ENCODE data around the gene GNAI1. TPM values are rescaled to one million over a fixed set of nuclear protein-coding genes. Genes with fewer than 3 reads are reported as not detected.
A peak's percentile ranks its signal among the peaks of the same experiment; 100 is the strongest.

The GNAI1 gene
- total and polyA plus RNA-seq, 4 donors, result 8.9 to 38.7 (median 20.9) TPM

- DNase-seq (ENCODE audit: low spot score), result no peak
- H3K27me3 ChIP-seq (ENCODE audit: control insufficient read depth in 4 of 4, insufficient read depth in 4 of 4, low read length in 3 of 4), result no peaks in the 10 kb centered on the region
- peak overlapping the region in 1 of 2 donors; percentile 45 for H3K27ac ChIP-seq (ENCODE audit: low read depth in 1 of 2, low read length in 2 of 2)
- H3K36me3 ChIP-seq (ENCODE audit: control insufficient read depth in 4 of 4, insufficient read depth in 3 of 4, low read depth in 1 of 4, low read length in 3 of 4), result no peaks in the 10 kb centered on the region
- no peaks in the 10 kb centered on the region for H3K9me3 ChIP-seq (ENCODE audit: control insufficient read depth in 4 of 4, low read length in 3 of 4)
- H3K9ac ChIP-seq (ENCODE audit: low read depth in 1 of 2, low read length in 2 of 2), result no peak overlapping the region
- no peak overlapping the region for H3K4me3 ChIP-seq (ENCODE audit: low read depth in 1 of 3, low read length in 3 of 3)
- H3K4me1 ChIP-seq (ENCODE audit: control insufficient read depth in 4 of 4, insufficient read depth in 4 of 4, low read length in 3 of 4), result peaks cover 1 to 17% (median 12%) of the 10 kb centered on the region in 4 donors
- TF ChIP-seq, protein P1, sequence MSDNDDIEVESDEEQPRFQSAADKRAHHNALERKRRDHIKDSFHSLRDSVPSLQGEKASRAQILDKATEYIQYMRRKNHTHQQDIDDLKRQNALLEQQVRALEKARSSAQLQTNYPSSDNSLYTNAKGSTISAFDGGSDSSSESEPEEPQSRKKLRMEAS (IDR thresholded peaks at IDR 0.05), result no peak
- TF ChIP-seq JUND (IDR thresholded peaks at IDR 0.05) (no peak), FOXA1 (IDR thresholded peaks at IDR 0.05) (no peak)
These were observed 16.6 kb downstream of the GNAI1 start for GRCh38 chr7:80151274-80151665.

DNA sequence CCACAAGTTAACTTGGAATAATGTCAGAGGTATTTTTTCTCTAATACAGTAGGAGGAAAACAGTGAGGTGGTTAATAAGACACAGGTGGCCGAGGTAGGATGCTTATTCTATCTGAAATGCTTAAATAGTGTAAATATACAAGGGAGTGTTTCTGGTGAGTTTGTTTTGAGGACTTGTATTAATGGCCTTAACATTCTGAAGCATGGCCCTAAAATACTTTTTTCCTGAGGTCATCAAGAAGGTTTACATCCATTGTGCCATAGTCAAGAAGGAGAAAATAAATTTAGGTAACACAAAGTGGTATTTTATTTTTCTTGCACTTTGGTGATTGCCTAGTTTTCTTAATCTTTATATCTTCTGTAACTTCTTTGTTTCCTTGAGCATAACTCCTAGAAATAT is 18.8 kb downstream of the GNAI1 start:
- no peaks in the 10 kb centered on the region for H3K27me3 ChIP-seq (ENCODE audit: control insufficient read depth in 4 of 4, insufficient read depth in 4 of 4, low read length in 3 of 4)
- TF ChIP-seq ZBTB33 (IDR thresholded peaks at IDR 0.05), result no peak
- no peak for TF ChIP-seq FOXA2 (IDR thresholded peaks at IDR 0.05)
- TF ChIP-seq HNF4A (conservative IDR thresholded peaks at IDR 0.05), result no peak
- TF ChIP-seq YY1 (IDR thresholded peaks at IDR 0.05), result no peak
- TF ChIP-seq, protein P2, sequence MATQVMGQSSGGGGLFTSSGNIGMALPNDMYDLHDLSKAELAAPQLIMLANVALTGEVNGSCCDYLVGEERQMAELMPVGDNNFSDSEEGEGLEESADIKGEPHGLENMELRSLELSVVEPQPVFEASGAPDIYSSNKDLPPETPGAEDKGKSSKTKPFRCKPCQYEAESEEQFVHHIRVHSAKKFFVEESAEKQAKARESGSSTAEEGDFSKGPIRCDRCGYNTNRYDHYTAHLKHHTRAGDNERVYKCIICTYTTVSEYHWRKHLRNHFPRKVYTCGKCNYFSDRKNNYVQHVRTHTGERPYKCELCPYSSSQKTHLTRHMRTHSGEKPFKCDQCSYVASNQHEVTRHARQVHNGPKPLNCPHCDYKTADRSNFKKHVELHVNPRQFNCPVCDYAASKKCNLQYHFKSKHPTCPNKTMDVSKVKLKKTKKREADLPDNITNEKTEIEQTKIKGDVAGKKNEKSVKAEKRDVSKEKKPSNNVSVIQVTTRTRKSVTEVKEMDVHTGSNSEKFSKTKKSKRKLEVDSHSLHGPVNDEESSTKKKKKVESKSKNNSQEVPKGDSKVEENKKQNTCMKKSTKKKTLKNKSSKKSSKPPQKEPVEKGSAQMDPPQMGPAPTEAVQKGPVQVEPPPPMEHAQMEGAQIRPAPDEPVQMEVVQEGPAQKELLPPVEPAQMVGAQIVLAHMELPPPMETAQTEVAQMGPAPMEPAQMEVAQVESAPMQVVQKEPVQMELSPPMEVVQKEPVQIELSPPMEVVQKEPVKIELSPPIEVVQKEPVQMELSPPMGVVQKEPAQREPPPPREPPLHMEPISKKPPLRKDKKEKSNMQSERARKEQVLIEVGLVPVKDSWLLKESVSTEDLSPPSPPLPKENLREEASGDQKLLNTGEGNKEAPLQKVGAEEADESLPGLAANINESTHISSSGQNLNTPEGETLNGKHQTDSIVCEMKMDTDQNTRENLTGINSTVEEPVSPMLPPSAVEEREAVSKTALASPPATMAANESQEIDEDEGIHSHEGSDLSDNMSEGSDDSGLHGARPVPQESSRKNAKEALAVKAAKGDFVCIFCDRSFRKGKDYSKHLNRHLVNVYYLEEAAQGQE (IDR thresholded peaks at IDR 0.05), result no peak
- no peak for TF ChIP-seq TAF1 (conservative IDR thresholded peaks at IDR 0.05)
- no peak for TF ChIP-seq NR2F2 (IDR thresholded peaks at IDR 0.05)
- no peak for TF ChIP-seq SP1 (IDR thresholded peaks at IDR 0.05)
- no peak for TF ChIP-seq JUND (IDR thresholded peaks at IDR 0.05)
- TF ChIP-seq, protein P1 (IDR thresholded peaks at IDR 0.05), result no peak
- no peak for TF ChIP-seq HNF4G (IDR thresholded peaks at IDR 0.05)
- no peak for TF ChIP-seq EGR1 (IDR thresholded peaks at IDR 0.05; ENCODE audit: low read depth in 2 of 2)
- no peak for TF ChIP-seq FOXA1 (IDR thresholded peaks at IDR 0.05)
- TF ChIP-seq RAD21 (IDR thresholded peaks at IDR 0.05), result no peak
- TF ChIP-seq RXRA (IDR thresholded peaks at IDR 0.05), result no peak
- no peak for DNase-seq (ENCODE audit: low spot score)
- peaks cover 1 to 12% (median 8%) of the 10 kb centered on the region in 4 donors for H3K4me1 ChIP-seq (ENCODE audit: control insufficient read depth in 4 of 4, insufficient read depth in 4 of 4, low read length in 3 of 4)
- no peak overlapping the region for H3K4me3 ChIP-seq (ENCODE audit: low read depth in 1 of 3, low read length in 3 of 3)
- no peaks in the 10 kb centered on the region for H3K36me3 ChIP-seq (ENCODE audit: control insufficient read depth in 4 of 4, insufficient read depth in 3 of 4, low read depth in 1 of 4, low read length in 3 of 4)
- no peak overlapping the region for H3K9ac ChIP-seq (ENCODE audit: low read depth in 1 of 2, low read length in 2 of 2)
- H3K27ac ChIP-seq (ENCODE audit: low read depth in 1 of 2, low read length in 2 of 2), result no peak overlapping the region
- H3K9me3 ChIP-seq (ENCODE audit: control insufficient read depth in 4 of 4, low read length in 3 of 4), result no peaks in the 10 kb centered on the region
- 86% methylated on average over 1 of the region's 1 CpG for WGBS
